Activated naive CD8-positive, alpha-beta T cell treated with anti-CD3 and anti-CD28 coated beads for 36 hours (primary cell): Measurements from ENCODE around the gene AGPAT3. TPM values are rescaled to one million over a fixed set of nuclear protein-coding genes. Genes with fewer than 3 reads are reported as not detected.

Source experiments
- DNase-seq: peaks from one replicate; pipeline ENCODE4 v3.0.0; 2021
- H3K27ac Mint-ChIP-seq: one replicate; pipeline ENCODE4 v1.8.0; 2022; ENCODE audit warnings: mild to moderate bottlenecking, moderate library complexity, mixed read lengths
- H3K27me3 Mint-ChIP-seq: one replicate; pipeline ENCODE4 v1.8.0; 2022; ENCODE audit warnings: mild to moderate bottlenecking, mixed read lengths
- H3K36me3 Mint-ChIP-seq: one replicate; pipeline ENCODE4 v1.8.0; 2021; ENCODE audit warnings: mild to moderate bottlenecking, mixed read lengths
- H3K4me1 Mint-ChIP-seq: one replicate; pipeline ENCODE4 v1.8.0; 2021; ENCODE audit warnings: mixed read lengths
- H3K4me3 Mint-ChIP-seq: one replicate; pipeline ENCODE4 v1.8.0; 2022; ENCODE audit warnings: mild to moderate bottlenecking, moderate library complexity, mixed read lengths
- H3K9me3 Mint-ChIP-seq: one replicate; pipeline ENCODE4 v1.8.0; 2022; ENCODE audit warnings: mixed read lengths
- total RNA-seq, 2 experiments: library from RNA; stranded (reverse); gene quantifications; one replicate each; pipeline ENCODE4 v1.2.3, GENCODE V29; 2021

The AGPAT3 gene
- total RNA-seq, 2 experiments from 2014 or later = 61.2 to 66.0 TPM

- Mint-ChIP-seq H3K4me1 (peaks cover 6% of the 10 kb centered on the region), H3K27ac (no peak overlapping the region), H3K27me3 (no peaks in the 10 kb centered on the region), H3K4me3 (no peak overlapping the region), H3K9me3 (peaks cover 18% of the 10 kb centered on the region), H3K36me3 (peaks cover 30% of the 10 kb centered on the region)
- no peak for DNase-seq
Observed at GRCh38 chr21:43944757-43945156, 79.7 kb downstream of the AGPAT3 start.

GRCh38 chr21:43948740-43949498 is 83.9 kb downstream of the AGPAT3 start:
- H3K4me1 Mint-ChIP-seq = peaks cover 11% of the 10 kb centered on the region
- no peak overlapping the region for H3K4me3 Mint-ChIP-seq
- H3K27me3 Mint-ChIP-seq = no peaks in the 10 kb centered on the region
- H3K27ac Mint-ChIP-seq = no peak overlapping the region
- no peak for DNase-seq
- H3K36me3 Mint-ChIP-seq = peaks cover 43% of the 10 kb centered on the region
- H3K9me3 Mint-ChIP-seq = peaks cover 23% of the 10 kb centered on the region

GRCh38 chr21:43949499-43950208 is 84.6 kb downstream of the AGPAT3 start:
- Mint-ChIP-seq H3K27ac (peak overlapping the region; percentile 73), H3K4me1 (peaks cover 11% of the 10 kb centered on the region), H3K9me3 (peaks cover 23% of the 10 kb centered on the region), H3K36me3 (peaks cover 43% of the 10 kb centered on the region), H3K4me3 (no peak overlapping the region), H3K27me3 (no peaks in the 10 kb centered on the region)
- no peak for DNase-seq

- Mint-ChIP-seq H3K36me3 (peaks cover 43% of the 10 kb centered on the region), H3K4me3 (no peak overlapping the region), H3K27me3 (no peaks in the 10 kb centered on the region), H3K9me3 (peaks cover 23% of the 10 kb centered on the region), H3K27ac (no peak overlapping the region), H3K4me1 (peaks cover 11% of the 10 kb centered on the region)
- DNase-seq = no peak
Observed at GRCh38 chr21:43950481-43950880, 85.5 kb downstream of the AGPAT3 start.

GRCh38 chr21:43950936-43951335 is 85.9 kb downstream of the AGPAT3 start:
- no peaks in the 10 kb centered on the region for H3K27me3 Mint-ChIP-seq
- H3K4me1 Mint-ChIP-seq = peaks cover 12% of the 10 kb centered on the region
- H3K36me3 Mint-ChIP-seq = peaks cover 43% of the 10 kb centered on the region
- DNase-seq = no peak
- H3K4me3 Mint-ChIP-seq = no peak overlapping the region
- no peak overlapping the region for H3K27ac Mint-ChIP-seq
- H3K9me3 Mint-ChIP-seq = peaks cover 23% of the 10 kb centered on the region

- Mint-ChIP-seq H3K9me3 (peaks cover 23% of the 10 kb centered on the region), H3K4me3 (no peak overlapping the region)
Observed at GRCh38 chr21:43951911-43952703, 87.1 kb downstream of the AGPAT3 start.

GRCh38 chr21:43953021-43953420 is 88.0 kb downstream of the AGPAT3 start:
- Mint-ChIP-seq H3K36me3 (peaks cover 29% of the 10 kb centered on the region), H3K9me3 (peaks cover 19% of the 10 kb centered on the region), H3K27ac (no peak overlapping the region), H3K4me1 (peaks cover 20% of the 10 kb centered on the region), H3K27me3 (no peaks in the 10 kb centered on the region), H3K4me3 (no peak overlapping the region)
- DNase-seq = no peak

More at GRCh38 chr21:43951911-43952703, 87.1 kb downstream of the AGPAT3 start:
- peaks cover 38% of the 10 kb centered on the region for H3K36me3 Mint-ChIP-seq
- H3K27ac Mint-ChIP-seq = no peak overlapping the region
- H3K27me3 Mint-ChIP-seq = no peaks in the 10 kb centered on the region
- DNase-seq = no peak
- H3K4me1 Mint-ChIP-seq = peaks cover 20% of the 10 kb centered on the region

- Mint-ChIP-seq H3K4me1 (peaks cover 20% of the 10 kb centered on the region), H3K4me3 (no peak overlapping the region), H3K27me3 (no peaks in the 10 kb centered on the region), H3K27ac (no peak overlapping the region), H3K36me3 (peaks cover 21% of the 10 kb centered on the region), H3K9me3 (peaks cover 12% of the 10 kb centered on the region)
- no peak for DNase-seq
Observed at GRCh38 chr21:43954042-43954441, 89.0 kb downstream of the AGPAT3 start.

GRCh38 chr21:43954896-43955295 is 89.9 kb downstream of the AGPAT3 start:
- Mint-ChIP-seq H3K4me1 (peaks cover 12% of the 10 kb centered on the region), H3K27me3 (no peaks in the 10 kb centered on the region), H3K27ac (no peak overlapping the region)

GRCh38 chr21:43956019-43956669 is 91.1 kb downstream of the AGPAT3 start:
- Mint-ChIP-seq H3K9me3 (peaks cover 7% of the 10 kb centered on the region), H3K36me3 (peaks cover 16% of the 10 kb centered on the region), H3K27ac (no peak overlapping the region), H3K4me3 (no peak overlapping the region), H3K4me1 (peaks cover 18% of the 10 kb centered on the region), H3K27me3 (no peaks in the 10 kb centered on the region)
- no peak for DNase-seq

More at GRCh38 chr21:43954896-43955295, 89.9 kb downstream of the AGPAT3 start:
- Mint-ChIP-seq H3K9me3 (peaks cover 3% of the 10 kb centered on the region), H3K36me3 (peaks cover 13% of the 10 kb centered on the region), H3K4me3 (no peak overlapping the region)
- no peak for DNase-seq

GRCh38 chr21:43956670-43957035 is 91.6 kb downstream of the AGPAT3 start:
- H3K27me3 Mint-ChIP-seq = no peaks in the 10 kb centered on the region
- no peak for DNase-seq
- H3K4me3 Mint-ChIP-seq = no peak overlapping the region
- no peak overlapping the region for H3K27ac Mint-ChIP-seq
- H3K4me1 Mint-ChIP-seq = peaks cover 24% of the 10 kb centered on the region
- H3K9me3 Mint-ChIP-seq = peaks cover 8% of the 10 kb centered on the region
- peaks cover 19% of the 10 kb centered on the region for H3K36me3 Mint-ChIP-seq

GRCh38 chr21:43957128-43957571 is 92.1 kb downstream of the AGPAT3 start:
- peaks cover 8% of the 10 kb centered on the region for H3K9me3 Mint-ChIP-seq
- H3K4me1 Mint-ChIP-seq = peaks cover 24% of the 10 kb centered on the region
- DNase-seq = no peak
- H3K4me3 Mint-ChIP-seq = no peak overlapping the region
- H3K27me3 Mint-ChIP-seq = no peaks in the 10 kb centered on the region
- peaks cover 18% of the 10 kb centered on the region for H3K36me3 Mint-ChIP-seq
- no peak overlapping the region for H3K27ac Mint-ChIP-seq

GRCh38 chr21:43957611-43958362 is 92.8 kb downstream of the AGPAT3 start:
- Mint-ChIP-seq H3K4me1 (peaks cover 24% of the 10 kb centered on the region), H3K27me3 (no peaks in the 10 kb centered on the region), H3K4me3 (no peak overlapping the region), H3K27ac (no peak overlapping the region), H3K36me3 (peaks cover 22% of the 10 kb centered on the region), H3K9me3 (peaks cover 8% of the 10 kb centered on the region)
- no peak for DNase-seq
